Testis (tissue), 3 donors: ENCODE measurements around the gene FANCD2OS. TPM values are rescaled to one million over a fixed set of nuclear protein-coding genes. Genes with fewer than 3 reads are reported as not detected.
A peak's percentile ranks its signal among the peaks of the same experiment; 100 is the strongest.
"Not testable (repeated sequence)": the region's sequence is repeated elsewhere in the genome, so short reads cannot be mapped to it uniquely, and the experiment has no call there.

ENCODE experiments used
- DNase-seq: peaks from one replicate; pipeline ENCODE4 v3.0.0-alpha.2; 2019
- H3K27ac ChIP-seq, 2 donors: fragments of 200-600 bp; sonication (generic); one replicate each; pipeline ENCODE4 v1.5.1; 2019
- H3K27me3 ChIP-seq: fragments of 200-600 bp; sonication (generic); one replicate; pipeline ENCODE4 v1.5.1; 2019
- H3K36me3 ChIP-seq: fragments of 200-600 bp; sonication (generic); one replicate; pipeline ENCODE4 v1.5.1; 2017; ENCODE audit warnings: low read depth; ENCODE audit errors: missing control alignments
- H3K4me1 ChIP-seq: fragments of 200-600 bp; sonication (generic); one replicate; pipeline ENCODE4 v1.5.1; 2019
- H3K4me3 ChIP-seq, 2 donors: fragments of 200-600 bp; sonication (generic); one replicate each; pipeline ENCODE4 v1.5.1; 2017 to 2019
- H3K9me3 ChIP-seq: fragments of 200-600 bp; sonication (generic); one replicate; pipeline ENCODE4 v1.5.1; 2017
- CTCF ChIP-seq, 3 experiments: fragments of 450-650 bp in 2 of 3; fragments of 200-600 bp in 1 of 3; sonication (generic) in 1 of 3; IDR thresholded peaks; one replicate each; pipeline ENCODE4 v1.5.1; 2016 to 2019; ENCODE audit warnings: antibody characterized with exemption in 3 of 3, mild to moderate bottlenecking in 2 of 3, moderate library complexity in 1 of 3
- POLR2A ChIP-seq: fragments of 450-650 bp; IDR thresholded peaks from one replicate; pipeline ENCODE4 v1.6.1; 2017; ENCODE audit warnings: antibody characterized with exemption, mild to moderate bottlenecking, moderate library complexity
- WGBS, 2 donors: methylation state at CpG; one replicate each; pipeline ENCODE4 v1.1.5; 2018; 5-methylcytosine and 5-hydroxymethylcytosine counted together
- intact Hi-C: fragments of 100-400 bp; cut with DNase I; formaldehyde crosslinking; loops from one replicate; pipeline ENCODE4 v1.15.1; 2023; ENCODE audit warnings: low total_unique reads
- polyA plus RNA-seq: library from polyadenylated mRNA; stranded (reverse); fragments of 350-450 nt; fragmentation: Illumina TruSeq; extraction: RNeasy Lipid Tissue Mini Kit (QIAGEN cat#74804); gene quantifications from one replicate; pipeline ENCODE4 v1.2.3, GENCODE V29; 2014; ENCODE audit warnings: low read depth, low replicate concordance; ENCODE audit not compliant: insufficient read depth
- total RNA-seq, 2 donors: library from RNA; depleted of rRNA; stranded (reverse); fragments of >200 nt; gene quantifications; one replicate each; pipeline ENCODE4 v1.2.3, GENCODE V29; 2016

FANCD2OS gene
- total and polyA plus RNA-seq, 3 donors from 2014 or later: 14.3 to 118 (median 25.8) TPM

GRCh38 chr3:10115326-10116137 lies 7.5 kb upstream of the FANCD2OS start, which contains the start of gene BRK1:
TSS of gene BRK1 (plus strand) at chr3:10115675. CDS start at chr3:10115702, 27 bp downstream.
- WGBS, 2 donors: 0% methylated on average over 30 to 54 of the region's 54 CpGs
- DNase-seq: peak; percentile 97
- Histone ChIP-seq H3K27ac (peak within 1 kb of the TSS; percentile 55 to 80), H3K36me3 (no peaks in the 10 kb centered on the region), H3K27me3 (no peaks in the 10 kb centered on the region), H3K9me3 (no peaks in the 10 kb centered on the region), H3K4me3 (peak within 1 kb of the TSS; percentile 83 to 94), H3K4me1 (peaks cover 18% of the 10 kb centered on the region)
- intact Hi-C loops: no loop called here
- TF ChIP-seq CTCF (IDR thresholded peaks at IDR 0.05): no peak
- peak; percentile 41 for TF ChIP-seq POLR2A

- H3K4me3 ChIP-seq: peak overlapping the region; percentile 18 to 36
- H3K27ac ChIP-seq: no peak overlapping the region
- TF ChIP-seq POLR2A (no peak), CTCF (IDR thresholded peaks at IDR 0.05) (no peak)
- no peaks in the 10 kb centered on the region for H3K9me3 ChIP-seq
- intact Hi-C loops: no loop called here
- H3K27me3 ChIP-seq: no peaks in the 10 kb centered on the region
- no peaks in the 10 kb centered on the region for H3K36me3 ChIP-seq
- DNase-seq: no peak
- WGBS, 2 donors: 69 to 83% methylated on average over 2 of the region's 2 CpGs
- H3K4me1 ChIP-seq: no peaks in the 10 kb centered on the region
Measured at GRCh38 chr3:10106919-10107318, 1.1 kb downstream of the FANCD2OS start.

- Histone ChIP-seq H3K27ac (no peak overlapping the region), H3K9me3 (no peaks in the 10 kb centered on the region), H3K4me1 (no peaks in the 10 kb centered on the region), H3K36me3 (no peaks in the 10 kb centered on the region), H3K4me3 (no peak overlapping the region), H3K27me3 (no peaks in the 10 kb centered on the region)
- TF ChIP-seq POLR2A (no peak), CTCF (IDR thresholded peaks at IDR 0.05) (no peak)
- intact Hi-C loops: no loop called here
- no peak for DNase-seq
- 91 to 95% methylated on average over 5 of the region's 5 CpGs for WGBS, 2 donors
Measured at GRCh38 chr3:10099041-10099440, 9.0 kb downstream of the FANCD2OS start.

DNA sequence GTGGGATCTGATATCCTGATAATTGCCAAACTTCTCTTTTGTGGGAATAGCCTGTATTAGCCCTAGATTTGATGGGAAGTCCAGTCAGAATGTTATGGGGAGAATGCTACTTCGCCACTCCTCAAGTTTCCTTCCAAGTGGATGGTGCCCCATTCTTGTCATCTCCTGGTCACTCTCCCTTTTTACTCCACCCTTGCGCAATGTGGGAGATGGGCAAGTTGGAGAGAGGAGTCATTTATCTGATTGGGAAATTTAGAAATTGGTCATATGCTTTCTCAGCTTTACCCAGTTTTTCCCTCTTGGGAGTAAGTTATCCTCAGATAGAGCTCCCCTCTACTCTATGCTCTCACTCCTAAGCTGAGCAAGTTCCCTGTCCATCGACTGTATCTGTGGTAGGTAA lies 14.4 kb downstream of the FANCD2OS start:
- 96 to 99% methylated on average over 3 of the region's 3 CpGs for WGBS, 2 donors
- DNase-seq: no peak
- H3K4me3 ChIP-seq: no peak overlapping the region
- intact Hi-C loops: no loop called here
- TF ChIP-seq POLR2A: no peak
- TF ChIP-seq CTCF (IDR thresholded peaks at IDR 0.05): no peak
- H3K9me3 ChIP-seq: no peaks in the 10 kb centered on the region
- no peaks in the 10 kb centered on the region for H3K4me1 ChIP-seq
- H3K27me3 ChIP-seq: no peaks in the 10 kb centered on the region
- no peak overlapping the region for H3K27ac ChIP-seq
- H3K36me3 ChIP-seq: no peaks in the 10 kb centered on the region

- 68 to 100% methylated on average over 1 to 2 of the region's 2 CpGs for WGBS, 2 donors
- H3K27me3 ChIP-seq, H3K36me3 ChIP-seq, intact Hi-C loops, H3K27ac ChIP-seq, H3K9me3 ChIP-seq, DNase-seq, H3K4me3 ChIP-seq, H3K4me1 ChIP-seq: not testable (repeated sequence)
Measured at GRCh38 chr3:10091387-10091786, 16.7 kb downstream of the FANCD2OS start.

GRCh38 chr3:10090774-10091173 lies 17.3 kb downstream of the FANCD2OS start:
- H3K27me3 ChIP-seq, H3K4me3 ChIP-seq, H3K4me1 ChIP-seq, H3K36me3 ChIP-seq, H3K9me3 ChIP-seq, intact Hi-C loops, DNase-seq, H3K27ac ChIP-seq: not testable (repeated sequence)
- no CpG with 5 or more reads among the region's 1 CpG for WGBS, 2 donors
